Natural killer cell (primary cell): ENCODE data around the gene LAP3. TPM values are rescaled to one million over a fixed set of nuclear protein-coding genes. Genes with fewer than 3 reads are reported as not detected.

ENCODE experiments used
- ATAC-seq, 3 donors: fragments of 150-1000 bp in 2 of 3; fragments of 200-7000 bp in 1 of 3; cut with Tn5 transposase; 1 replicate in 1 of 3; 2 replicates in 2 of 3; pipeline ENCODE4 v1.10.0; 2021; ENCODE audit warnings: mild to moderate bottlenecking in 2 of 3, moderate library complexity in 2 of 3
- DNase-seq, 2 donors: peaks; one replicate each; pipeline versions ENCODE4 v3.0.0 to v3.0.0-alpha.2; 2013 to 2021; ENCODE audit warnings: mixed read lengths in 1 of 2
- H3K27ac ChIP-seq: one replicate; pipeline ENCODE4 v1.5.1; 2013; ENCODE audit warnings: mild to moderate bottlenecking, low read length
- H3K27me3 ChIP-seq: one replicate; pipeline ENCODE4 v1.6.1; 2013; ENCODE audit warnings: low read length; ENCODE audit not compliant: control insufficient read depth, insufficient read depth
- H3K36me3 ChIP-seq: one replicate; pipeline ENCODE4 v1.6.1; 2013; ENCODE audit warnings: low read length; ENCODE audit not compliant: control insufficient read depth, insufficient read depth
- H3K4me1 ChIP-seq: one replicate; pipeline ENCODE4 v1.6.1; 2013; ENCODE audit warnings: low read length; ENCODE audit not compliant: control insufficient read depth, insufficient read depth
- H3K4me3 ChIP-seq: one replicate; pipeline ENCODE4 v1.5.1; 2013; ENCODE audit warnings: low read length
- H3K9me3 ChIP-seq: one replicate; pipeline ENCODE4 v1.6.1; 2013; ENCODE audit warnings: low read length; ENCODE audit not compliant: control insufficient read depth, insufficient read depth
- H3K27ac Mint-ChIP-seq, 2 donors: one replicate each; pipeline ENCODE4 v1.8.0; 2022; ENCODE audit warnings: mild to moderate bottlenecking in 2 of 2, mixed read lengths in 2 of 2, moderate library complexity in 1 of 2
- H3K27me3 Mint-ChIP-seq, 2 donors: one replicate each; pipeline ENCODE4 v1.8.0; 2022; ENCODE audit warnings: low read depth in 2 of 2, mixed read lengths in 2 of 2
- H3K36me3 Mint-ChIP-seq: one replicate; pipeline ENCODE4 v1.8.0; 2022; ENCODE audit warnings: mixed read lengths
- H3K4me1 Mint-ChIP-seq, 2 donors: one replicate each; pipeline ENCODE4 v1.8.0; 2022; ENCODE audit warnings: mixed read lengths in 2 of 2
- H3K4me3 Mint-ChIP-seq: one replicate; pipeline ENCODE4 v1.8.0; 2022; ENCODE audit warnings: mild to moderate bottlenecking, moderate library complexity, mixed read lengths
- H3K9me3 Mint-ChIP-seq, 2 donors: one replicate each; pipeline ENCODE4 v1.8.0; 2022; ENCODE audit warnings: mixed read lengths in 2 of 2
- WGBS: methylation state at CpG from one replicate; pipeline ENCODE4 v1.1.7; 2013; ENCODE audit warnings: missing lambda C conversion rate; ENCODE audit not compliant: insufficient coverage; 5-methylcytosine and 5-hydroxymethylcytosine counted together
- intact Hi-C: fragments of 100-400 bp; cut with micrococcal nuclease; formaldehyde crosslinking; loops from one replicate; pipeline ENCODE4 v1.14.2; 2022
- total RNA-seq, 4 donors: library from RNA; stranded (reverse); fragments of 120-200 nt in 1 of 4; gene quantifications; one replicate each; pipeline versions ENCODE4 v1.2.3 to v1.2.4, GENCODE V29; 2013 to 2022
- TF ChIP-seq, protein P1 (sequence below): fragments of 200-600 bp; IDR thresholded peaks from one replicate; pipeline ENCODE4 v1.8.0; 2022; ENCODE audit warnings: antibody characterized with exemption

Gene LAP3
- total RNA-seq: 10 to 100 TPM; 68.2 to 76.1 (median 71.6) TPM
- 71.9 TPM for total RNA-seq (2013)

DNA sequence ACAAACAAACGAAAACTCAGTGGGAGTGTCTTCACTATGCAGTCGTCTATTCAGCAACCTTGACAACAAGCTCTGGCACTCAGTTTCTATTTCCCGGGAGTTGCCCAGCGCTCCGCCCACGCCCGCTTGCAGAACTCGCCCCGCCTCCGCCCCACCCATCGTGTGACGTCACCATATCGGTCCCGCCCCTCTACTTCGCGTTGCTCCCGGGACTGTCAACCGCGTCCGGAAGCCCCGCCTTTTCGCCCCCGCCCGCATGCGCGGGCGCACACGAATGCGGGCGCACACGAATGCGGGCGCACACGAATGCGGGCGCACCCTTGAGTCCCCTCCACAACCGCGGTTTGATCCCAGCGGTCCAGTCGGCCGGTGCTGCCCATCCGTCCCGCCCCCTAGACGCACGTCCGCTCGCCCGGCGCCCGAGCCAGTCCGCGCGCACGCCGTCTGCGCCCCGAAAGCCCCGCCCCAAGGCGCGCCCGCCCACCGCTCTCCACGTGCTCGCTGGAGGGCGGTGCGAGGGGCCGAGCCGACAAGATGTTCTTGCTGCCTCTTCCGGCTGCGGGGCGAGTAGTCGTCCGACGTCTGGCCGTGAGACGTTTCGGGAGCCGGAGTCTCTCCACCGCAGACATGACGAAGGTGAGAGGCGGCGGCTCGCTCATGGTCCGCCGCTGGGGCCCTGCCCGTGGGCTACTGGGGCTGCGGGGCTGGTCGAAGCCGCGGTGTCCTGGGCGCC, at the start of gene LAP3:
LAP3 (plus strand) TSS at position 267 of the 733 bp plus-strand sequence; CDS start at position 535, 268 bp downstream.
- DNase-seq (peak; percentile 99 to 100), ATAC-seq (peak; percentile 85 to 96 (median 87))
- peak within 1 kb of the TSS; percentile 97 to 98 for H3K27ac Mint-ChIP-seq
- Histone ChIP-seq H3K9me3 (no peaks in the 10 kb centered on the region), H3K27ac (peak within 1 kb of the TSS; percentile 96), H3K4me1 (peaks cover 19% of the 10 kb centered on the region), H3K36me3 (peaks cover 15% of the 10 kb centered on the region), H3K27me3 (no peaks in the 10 kb centered on the region), H3K4me3 (peak within 1 kb of the TSS; percentile 86)
- intact Hi-C loops: loop anchor here (1.0 to 5.0 kb wide), 4 partner anchors 37 to 1820 kb away; partner anchors contain the start of genes DCAF16, LCORL, MED28 and NCAPG
- H3K36me3 Mint-ChIP-seq: no peaks in the 10 kb centered on the region
- peaks cover 20 to 24% of the 10 kb centered on the region in 2 donors for H3K4me1 Mint-ChIP-seq
- under 1% methylated on average over 91 of the region's 91 CpGs for WGBS
- TF ChIP-seq, protein P1, sequence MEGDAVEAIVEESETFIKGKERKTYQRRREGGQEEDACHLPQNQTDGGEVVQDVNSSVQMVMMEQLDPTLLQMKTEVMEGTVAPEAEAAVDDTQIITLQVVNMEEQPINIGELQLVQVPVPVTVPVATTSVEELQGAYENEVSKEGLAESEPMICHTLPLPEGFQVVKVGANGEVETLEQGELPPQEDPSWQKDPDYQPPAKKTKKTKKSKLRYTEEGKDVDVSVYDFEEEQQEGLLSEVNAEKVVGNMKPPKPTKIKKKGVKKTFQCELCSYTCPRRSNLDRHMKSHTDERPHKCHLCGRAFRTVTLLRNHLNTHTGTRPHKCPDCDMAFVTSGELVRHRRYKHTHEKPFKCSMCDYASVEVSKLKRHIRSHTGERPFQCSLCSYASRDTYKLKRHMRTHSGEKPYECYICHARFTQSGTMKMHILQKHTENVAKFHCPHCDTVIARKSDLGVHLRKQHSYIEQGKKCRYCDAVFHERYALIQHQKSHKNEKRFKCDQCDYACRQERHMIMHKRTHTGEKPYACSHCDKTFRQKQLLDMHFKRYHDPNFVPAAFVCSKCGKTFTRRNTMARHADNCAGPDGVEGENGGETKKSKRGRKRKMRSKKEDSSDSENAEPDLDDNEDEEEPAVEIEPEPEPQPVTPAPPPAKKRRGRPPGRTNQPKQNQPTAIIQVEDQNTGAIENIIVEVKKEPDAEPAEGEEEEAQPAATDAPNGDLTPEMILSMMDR: no peak
- peak within 1 kb of the TSS; percentile 96 for H3K4me3 Mint-ChIP-seq
- no peaks in the 10 kb centered on the region for H3K9me3 Mint-ChIP-seq
- no peaks in the 10 kb centered on the region for H3K27me3 Mint-ChIP-seq

- WGBS: 90% methylated on average over 10 of the region's 10 CpGs
These were observed 48.3 kb upstream of the LAP3 start for GRCh38 chr4:17528551-17529165.

GRCh38 chr4:17531538-17532285, 45.3 kb upstream of the LAP3 start:
- intact Hi-C loops: no loop called here
- TF ChIP-seq, protein P1: no peak
- H3K27me3 ChIP-seq: no peaks in the 10 kb centered on the region
- H3K4me1 ChIP-seq: no peaks in the 10 kb centered on the region
- DNase-seq: no peak
- H3K27ac Mint-ChIP-seq: no peak overlapping the region
- ATAC-seq: no peak
- peaks cover 0 to 5% of the 10 kb centered on the region in 2 donors for H3K4me1 Mint-ChIP-seq
- H3K9me3 Mint-ChIP-seq: no peaks in the 10 kb centered on the region
- 73% methylated on average over 7 of the region's 8 CpGs for WGBS
- H3K36me3 ChIP-seq: no peaks in the 10 kb centered on the region
- no peaks in the 10 kb centered on the region for H3K9me3 ChIP-seq
- H3K4me3 Mint-ChIP-seq: no peak overlapping the region
- H3K4me3 ChIP-seq: no peak overlapping the region
- H3K36me3 Mint-ChIP-seq: no peaks in the 10 kb centered on the region
- H3K27me3 Mint-ChIP-seq: peaks cover 13 to 16% of the 10 kb centered on the region in 2 donors
- no peak overlapping the region for H3K27ac ChIP-seq

More at GRCh38 chr4:17528551-17529165, 48.3 kb upstream of the LAP3 start:
- DNase-seq: no peak
- no peaks in the 10 kb centered on the region for H3K9me3 Mint-ChIP-seq
- Histone ChIP-seq H3K27me3 (no peaks in the 10 kb centered on the region), H3K27ac (no peak overlapping the region), H3K4me3 (no peak overlapping the region), H3K4me1 (no peaks in the 10 kb centered on the region), H3K36me3 (no peaks in the 10 kb centered on the region), H3K9me3 (no peaks in the 10 kb centered on the region)
- ATAC-seq: no peak
- TF ChIP-seq, protein P1: no peak
- H3K36me3 Mint-ChIP-seq: no peaks in the 10 kb centered on the region
- no peak overlapping the region for H3K4me3 Mint-ChIP-seq
- peaks cover 13 to 15% of the 10 kb centered on the region in 2 donors for H3K27me3 Mint-ChIP-seq
- H3K4me1 Mint-ChIP-seq: no peaks in the 10 kb centered on the region
- H3K27ac Mint-ChIP-seq: no peak overlapping the region
- intact Hi-C loops: no loop called here
